Measurements from ENCODE around the gene MBD3L2. TPM values are rescaled to one million over a fixed set of nuclear protein-coding genes. Genes with fewer than 3 reads are reported as not detected.
A peak's percentile ranks its signal among the peaks of the same experiment; 100 is the strongest.
"Not testable (repeated sequence)": the region's sequence is repeated elsewhere in the genome, so short reads cannot be mapped to it uniquely, and the experiment has no call there.

Gene MBD3L2
- not detected for polyA plus RNA-seq (ENCODE audit: insufficient read length in 12 of 12)
- long read RNA-seq, donor 1, result 0 reads
- long read RNA-seq, donor 2, result 0 reads
- long read RNA-seq, donor 3, result 0 reads
- long read RNA-seq, donor 4, result 0 reads
- long read RNA-seq, donor 5, result 0 reads
- long read RNA-seq, donor 6, result 0 reads
- long read RNA-seq, donor 7, result 0 reads
- long read RNA-seq, donor 8, result 0 reads
- long read RNA-seq, donor 9, result 0 reads
- long read RNA-seq, donor 10, result 0 reads
- long read RNA-seq, donor 11, result 0 reads

DNA sequence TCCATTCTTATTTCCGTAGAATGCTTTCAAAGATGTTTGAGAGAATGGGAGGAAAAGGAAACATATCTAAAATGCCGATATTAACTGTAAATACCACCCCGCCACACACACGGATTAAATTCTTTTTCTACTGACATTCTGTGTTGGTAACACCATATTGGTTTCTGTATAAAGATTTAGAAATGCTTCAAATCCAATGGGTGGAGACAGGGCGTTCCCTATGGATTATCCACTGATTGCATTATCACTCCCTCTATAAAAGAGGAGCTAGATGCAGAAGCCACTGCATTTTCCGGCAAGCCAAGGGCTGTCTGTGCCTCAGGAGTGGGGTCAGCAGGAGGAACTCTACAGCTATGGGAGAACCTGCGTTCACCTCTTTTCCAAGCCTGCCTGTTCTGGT lies at the start of gene MBD3L2:
MBD3L2 (plus strand) TSS at position 301 of the 400 bp plus-strand sequence; CDS start at position 354, 53 bp downstream.
- DNase-seq, result not testable (repeated sequence)

DNA sequence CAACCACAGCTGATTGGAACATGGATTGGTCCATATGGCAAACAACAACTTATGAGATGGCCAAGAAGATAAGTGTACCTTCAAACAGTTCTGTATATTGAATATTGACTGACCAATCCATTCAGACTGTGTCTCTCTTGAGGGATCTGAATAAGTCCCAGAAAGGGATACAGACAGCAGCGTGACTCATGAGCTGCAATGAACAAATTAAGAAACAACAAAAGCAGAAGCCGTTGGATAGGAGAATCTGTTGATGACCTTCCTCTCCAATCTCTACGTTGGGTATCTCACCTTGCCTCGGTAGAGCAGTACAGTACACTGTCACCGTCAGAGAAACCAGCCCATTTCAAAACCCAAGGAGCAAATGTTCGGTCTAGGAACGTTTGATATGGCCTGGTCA lies 49.2 kb upstream of the MBD3L2 start:
- DNase-seq, result no peak

DNA sequence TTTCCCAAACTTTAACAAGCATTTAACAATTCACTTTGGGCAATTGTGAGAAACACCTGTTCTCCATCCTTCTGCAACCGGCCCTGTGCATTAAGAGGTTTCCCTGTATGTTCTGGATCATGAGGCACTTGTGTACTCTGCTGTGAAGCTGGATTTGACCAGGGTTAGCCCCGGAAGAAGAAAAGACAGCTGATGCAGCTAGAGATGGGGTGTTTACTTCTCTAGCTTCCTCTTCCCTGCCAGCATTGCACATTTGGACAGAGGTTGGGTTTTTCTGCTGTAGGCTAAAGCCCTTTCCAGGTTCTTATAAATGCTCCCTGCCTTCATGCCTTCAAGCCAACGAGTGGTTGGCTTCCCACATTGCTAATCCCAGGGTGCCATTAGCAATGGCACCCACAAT lies 48.8 kb upstream of the MBD3L2 start:
- DNase-seq, result no peak

DNA sequence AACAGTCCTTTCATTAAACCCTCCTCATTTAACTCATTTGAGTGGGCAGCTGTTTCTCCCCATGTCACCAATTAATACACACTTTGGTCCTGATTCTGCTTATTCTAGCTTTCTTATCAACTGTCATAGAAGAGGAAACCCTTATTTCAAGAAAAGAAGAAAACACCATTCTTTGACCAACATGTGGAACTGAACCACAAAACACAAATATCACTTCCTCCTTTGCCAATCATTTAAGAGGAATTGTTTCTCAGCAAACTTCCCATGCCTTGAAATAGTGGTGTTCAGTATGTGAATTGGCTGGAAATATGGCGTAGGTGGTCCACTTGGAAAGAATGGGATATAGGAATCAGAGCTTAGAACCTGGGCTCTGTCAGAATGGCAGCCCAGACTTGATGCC lies 48.3 kb upstream of the MBD3L2 start:
- DNase-seq, result no peak

DNA sequence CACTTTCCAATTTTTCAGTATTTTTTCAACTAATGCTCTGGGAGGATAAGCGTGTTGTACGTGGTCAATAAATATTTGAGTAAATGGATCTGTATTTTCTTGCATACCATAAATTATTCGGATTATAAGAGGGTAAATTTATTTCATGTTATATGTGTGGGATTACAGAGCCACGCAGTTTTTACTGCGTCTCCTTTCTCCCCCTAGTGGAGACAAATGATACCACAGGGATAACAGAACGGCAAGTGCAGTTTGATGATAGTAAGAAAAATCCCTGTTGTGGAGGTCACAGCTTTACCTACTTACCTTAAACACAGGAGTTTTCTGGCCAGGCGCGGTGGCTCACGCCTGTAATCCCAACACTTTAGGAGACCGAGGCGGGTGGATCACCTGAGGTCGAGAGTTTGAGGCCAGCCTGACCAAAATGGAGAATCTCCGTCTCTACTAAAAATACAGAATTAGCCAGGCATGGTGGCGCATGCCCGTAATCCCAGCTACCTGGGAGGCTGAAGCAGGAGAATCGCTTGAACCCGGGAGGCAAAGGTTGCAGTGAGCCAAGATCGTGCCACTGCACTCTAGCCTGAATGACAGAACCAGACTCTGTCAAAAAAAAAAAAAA lies 44.7 kb upstream of the MBD3L2 start:
- peak; percentile 34 for DNase-seq

DNA sequence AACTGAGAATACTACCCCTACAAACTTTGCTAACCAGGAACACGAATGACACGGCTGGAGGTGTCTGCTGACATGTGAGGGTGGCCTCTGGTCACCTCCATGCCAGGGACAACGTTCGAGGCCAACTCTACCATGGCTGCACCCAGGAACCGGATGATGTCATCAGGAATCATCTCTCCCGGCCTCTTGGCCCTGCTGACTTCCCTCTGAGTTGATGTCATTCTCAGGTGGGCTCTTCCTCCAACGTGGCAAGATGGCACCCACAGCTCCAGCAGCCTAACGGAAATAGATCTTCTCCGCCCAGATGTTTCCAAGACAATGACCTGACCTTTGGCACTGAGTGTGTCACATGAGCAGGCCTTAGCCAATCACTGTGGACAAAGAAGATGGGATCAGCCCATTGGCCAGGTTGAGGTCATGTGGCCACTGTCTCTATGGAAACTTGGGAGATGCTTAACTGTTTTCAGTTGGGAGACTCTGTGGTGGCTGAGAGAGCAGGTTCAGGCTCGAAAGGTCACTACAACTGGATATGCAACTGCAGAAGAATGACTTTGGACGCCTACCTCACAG lies 42.9 kb upstream of the MBD3L2 start:
- DNase-seq, result no peak

DNA sequence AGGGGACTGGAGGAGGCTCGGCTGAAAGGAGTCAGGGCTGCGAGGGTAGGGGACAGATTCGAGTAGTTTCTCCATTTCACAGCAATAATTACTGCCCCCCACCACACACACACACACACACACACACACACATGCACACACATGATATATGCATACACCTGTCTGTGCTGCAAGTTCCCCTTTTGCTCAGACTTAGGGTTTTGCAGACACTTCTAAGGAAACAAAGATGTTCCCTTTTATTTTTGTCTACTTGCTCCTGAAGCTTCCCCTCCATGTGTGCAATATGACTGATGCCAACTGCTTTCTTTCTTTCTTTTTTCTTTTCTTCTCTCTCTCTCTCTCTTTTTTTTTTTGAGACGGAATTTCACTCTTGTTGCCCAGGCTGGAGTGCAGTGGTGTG lies 41.3 kb upstream of the MBD3L2 start:
- no peak for DNase-seq

DNA sequence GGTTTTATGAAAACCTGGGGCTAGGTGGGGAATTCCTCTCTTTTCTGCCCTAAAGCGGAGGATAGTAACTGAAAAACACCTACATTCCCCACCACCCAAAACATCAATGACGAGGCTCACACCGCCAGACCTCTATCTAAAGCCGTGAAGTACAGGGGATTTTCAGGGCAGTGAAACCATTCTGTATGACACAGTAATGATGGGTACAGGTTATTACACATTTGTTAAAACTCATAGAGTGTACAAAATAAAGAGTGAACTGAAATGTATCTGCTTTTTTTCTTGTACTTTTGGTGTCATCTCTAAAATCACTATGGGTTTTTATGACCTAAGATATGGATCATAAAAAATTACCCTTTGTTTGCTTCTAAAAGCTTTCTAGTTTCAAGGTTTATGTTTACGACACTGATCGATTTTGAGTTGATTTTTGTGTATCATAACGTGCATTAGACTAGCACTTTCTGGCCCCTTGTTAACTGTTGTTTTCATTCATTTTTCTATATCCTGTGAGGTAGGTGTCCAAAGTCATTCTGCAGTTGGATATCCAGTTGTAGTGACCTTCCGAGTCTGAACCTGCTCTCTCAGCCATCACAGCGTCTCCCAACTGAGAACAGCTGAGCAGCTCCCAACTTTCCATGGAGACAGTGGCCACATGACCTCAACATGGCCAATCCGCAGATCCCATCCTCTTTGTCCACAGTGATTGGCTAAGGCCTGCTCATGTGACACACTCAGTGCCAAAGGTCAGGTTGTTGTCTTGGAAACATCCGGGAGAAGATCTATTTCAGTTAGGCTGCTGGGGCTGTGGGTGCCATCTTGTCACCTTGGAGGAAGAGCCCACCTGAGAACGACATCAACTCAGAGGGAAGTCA lies 38.2 kb upstream of the MBD3L2 start:
- DNase-seq, result no peak

DNA sequence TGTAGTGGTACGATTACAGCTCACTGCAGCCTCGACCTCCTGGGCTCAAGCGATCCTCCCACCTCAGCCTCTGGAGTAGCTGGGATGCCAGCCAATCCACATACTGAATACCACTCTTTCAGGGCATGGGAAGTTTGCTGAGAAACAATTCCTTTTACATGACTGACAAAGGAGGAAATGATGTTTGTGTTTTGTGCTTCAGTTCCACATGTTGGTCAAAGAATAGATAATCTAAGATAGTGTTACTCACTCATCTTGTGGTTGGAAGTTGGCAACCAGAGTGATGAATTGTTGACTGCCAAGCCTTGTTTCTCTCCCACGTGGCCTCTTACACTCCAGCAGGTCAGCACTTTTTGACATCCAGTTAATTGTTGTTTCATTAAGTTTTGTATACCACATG lies 35.4 kb upstream of the MBD3L2 start:
- DNase-seq, result no peak

DNA sequence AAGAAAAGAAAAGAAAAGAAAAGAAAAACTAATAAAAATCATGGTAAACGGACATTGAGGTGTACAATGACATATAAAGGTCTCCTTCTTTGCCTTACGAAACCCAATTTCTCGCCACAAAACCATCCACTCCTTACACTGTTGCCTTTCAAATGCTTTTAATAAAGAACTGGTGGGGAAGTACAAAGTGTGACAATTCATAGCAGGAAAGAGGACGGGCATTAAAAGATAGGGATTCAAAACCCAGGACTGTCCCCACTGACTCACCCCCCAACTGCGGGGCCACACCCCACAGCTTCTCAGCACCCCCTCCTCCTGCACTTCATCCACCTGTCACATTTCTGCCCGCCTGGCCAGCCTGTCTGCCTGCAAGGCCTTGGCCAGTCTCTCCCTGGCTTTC lies 30.3 kb upstream of the MBD3L2 start:
- DNase-seq, result no peak

DNA sequence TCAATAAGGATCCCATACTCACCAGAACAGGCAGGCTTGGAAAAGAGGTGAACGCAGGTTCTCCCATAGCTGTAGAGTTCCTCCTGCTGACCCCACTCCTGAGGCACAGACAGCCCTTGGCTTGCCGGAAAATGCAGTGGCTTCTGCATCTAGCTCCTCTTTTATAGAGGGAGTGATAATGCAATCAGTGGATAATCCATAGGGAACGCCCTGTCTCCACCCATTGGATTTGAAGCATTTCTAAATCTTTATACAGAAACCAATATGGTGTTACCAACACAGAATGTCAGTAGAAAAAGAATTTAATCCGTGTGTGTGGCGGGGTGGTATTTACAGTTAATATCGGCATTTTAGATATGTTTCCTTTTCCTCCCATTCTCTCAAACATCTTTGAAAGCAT lies 27.8 kb upstream of the MBD3L2 start, which contains the start of gene MBD3L2B:
MBD3L2B (minus strand) TSS at position 101 of the 400 bp plus-strand sequence; CDS start at position 67, 34 bp downstream.
- DNase-seq, result not testable (repeated sequence)

DNA sequence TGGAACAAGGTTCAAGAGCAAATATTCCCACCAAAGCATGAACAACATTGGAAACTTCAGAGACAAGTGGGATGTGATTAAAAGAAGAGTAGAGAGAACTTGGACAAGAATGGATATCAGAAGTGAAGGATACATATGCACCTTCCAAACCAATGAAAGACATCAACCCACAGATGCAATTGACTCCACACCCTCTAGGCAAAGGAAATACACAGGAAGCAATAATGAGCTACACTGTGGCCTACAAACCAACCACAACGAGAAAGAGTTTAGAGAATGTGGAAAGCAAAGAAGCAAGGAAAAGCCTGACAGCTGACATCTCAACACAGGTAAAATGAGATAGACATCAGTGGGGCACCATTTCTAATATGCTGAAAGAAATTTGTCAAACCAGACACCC lies 20.3 kb upstream of the MBD3L2 start:
- DNase-seq, result not testable (repeated sequence)

DNA sequence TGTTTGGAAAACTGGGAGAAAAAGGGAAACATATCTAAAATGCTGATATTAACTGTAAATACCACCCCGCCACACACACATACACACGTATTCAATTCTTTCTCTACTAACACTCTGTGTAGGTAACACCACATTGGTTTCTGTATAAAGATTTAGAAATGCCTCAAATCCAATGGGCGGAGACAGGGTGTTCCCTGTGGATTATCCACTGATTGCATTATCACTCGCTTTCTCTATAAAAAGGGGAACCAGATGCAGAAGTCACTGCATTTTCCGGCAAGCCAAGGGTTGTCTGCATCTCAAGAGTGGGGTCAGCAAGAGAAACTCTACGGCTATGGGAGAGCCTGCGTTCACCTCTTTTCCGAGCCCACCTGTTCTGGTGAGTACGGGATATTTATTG lies 18.8 kb upstream of the MBD3L2 start, which contains the start of gene MBD3L5:
MBD3L5 (plus strand) TSS at position 301 of the 400 bp plus-strand sequence; CDS start at position 335, 34 bp downstream.
- DNase-seq, result not testable (repeated sequence)

DNA sequence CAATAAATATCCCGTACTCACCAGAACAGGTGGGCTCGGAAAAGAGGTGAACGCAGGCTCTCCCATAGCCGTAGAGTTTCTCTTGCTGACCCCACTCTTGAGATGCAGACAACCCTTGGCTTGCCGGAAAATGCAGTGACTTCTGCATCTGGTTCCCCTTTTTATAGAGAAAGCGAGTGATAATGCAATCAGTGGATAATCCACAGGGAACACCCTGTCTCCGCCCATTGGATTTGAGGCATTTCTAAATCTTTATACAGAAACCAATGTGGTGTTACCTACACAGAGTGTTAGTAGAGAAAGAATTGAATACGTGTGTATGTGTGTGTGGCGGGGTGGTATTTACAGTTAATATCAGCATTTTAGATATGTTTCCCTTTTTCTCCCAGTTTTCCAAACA lies 9.0 kb upstream of the MBD3L2 start, which contains the start of gene MBD3L4:
MBD3L4 (minus strand) TSS at position 101 of the 400 bp plus-strand sequence; CDS start at position 66, 35 bp downstream.
- DNase-seq, result not testable (repeated sequence)

DNA sequence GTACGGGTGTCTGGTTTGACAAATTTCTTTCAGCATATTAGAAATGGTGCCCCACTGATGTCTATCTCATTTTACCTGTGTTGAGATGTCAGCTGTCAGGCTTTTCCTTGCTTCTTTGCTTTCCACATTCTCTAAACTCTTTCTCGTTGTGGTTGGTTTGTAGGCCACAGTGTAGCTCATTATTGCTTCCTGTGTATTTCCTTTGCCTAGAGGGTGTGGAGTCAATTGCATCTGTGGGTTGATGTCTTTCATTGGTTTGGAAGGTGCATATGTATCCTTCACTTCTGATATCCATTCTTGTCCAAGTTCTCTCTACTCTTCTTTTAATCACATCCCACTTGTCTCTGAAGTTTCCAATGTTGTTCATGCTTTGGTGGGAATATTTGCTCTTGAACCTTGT lies 7.6 kb upstream of the MBD3L2 start:
- DNase-seq, result not testable (repeated sequence)

DNA sequence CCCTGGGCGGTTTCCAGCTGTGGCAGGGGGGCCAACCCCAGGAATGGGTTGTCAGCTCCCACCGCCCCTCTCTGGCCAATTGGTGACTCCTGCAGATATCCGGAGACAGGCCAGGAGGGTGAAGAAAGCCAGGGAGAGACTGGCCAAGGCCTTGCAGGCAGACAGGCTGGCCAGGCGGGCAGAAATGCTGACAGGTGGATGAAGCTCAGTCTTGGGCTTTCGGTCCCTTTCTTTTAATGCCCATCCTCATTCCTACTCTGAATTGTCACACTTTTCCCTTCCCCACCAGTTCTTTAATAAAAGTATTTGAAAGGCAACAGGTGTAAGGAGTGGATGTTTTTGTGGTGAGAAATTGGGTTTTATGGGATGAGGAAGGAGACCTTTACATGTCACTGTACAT lies 2.3 kb downstream of the MBD3L2 start:
- not testable (repeated sequence) for DNase-seq

DNA sequence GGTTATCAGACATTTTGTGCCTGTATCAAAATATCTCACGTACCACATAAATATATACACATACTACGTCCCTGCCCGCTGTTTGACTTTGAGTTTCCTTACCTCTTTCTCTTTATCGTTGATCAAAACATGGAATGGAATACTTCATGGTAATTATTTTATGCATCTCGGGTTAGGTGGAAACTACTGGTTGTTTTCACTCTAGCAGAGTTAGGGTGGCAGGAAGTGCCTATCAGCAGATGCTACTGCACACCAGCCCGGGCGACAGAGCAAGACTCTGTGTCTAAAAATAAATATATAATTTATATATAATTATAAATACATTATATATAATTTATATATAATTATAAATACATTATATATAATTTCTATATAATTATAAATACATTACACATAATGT lies 3.8 kb downstream of the MBD3L2 start:
- not testable (repeated sequence) for DNase-seq

DNA sequence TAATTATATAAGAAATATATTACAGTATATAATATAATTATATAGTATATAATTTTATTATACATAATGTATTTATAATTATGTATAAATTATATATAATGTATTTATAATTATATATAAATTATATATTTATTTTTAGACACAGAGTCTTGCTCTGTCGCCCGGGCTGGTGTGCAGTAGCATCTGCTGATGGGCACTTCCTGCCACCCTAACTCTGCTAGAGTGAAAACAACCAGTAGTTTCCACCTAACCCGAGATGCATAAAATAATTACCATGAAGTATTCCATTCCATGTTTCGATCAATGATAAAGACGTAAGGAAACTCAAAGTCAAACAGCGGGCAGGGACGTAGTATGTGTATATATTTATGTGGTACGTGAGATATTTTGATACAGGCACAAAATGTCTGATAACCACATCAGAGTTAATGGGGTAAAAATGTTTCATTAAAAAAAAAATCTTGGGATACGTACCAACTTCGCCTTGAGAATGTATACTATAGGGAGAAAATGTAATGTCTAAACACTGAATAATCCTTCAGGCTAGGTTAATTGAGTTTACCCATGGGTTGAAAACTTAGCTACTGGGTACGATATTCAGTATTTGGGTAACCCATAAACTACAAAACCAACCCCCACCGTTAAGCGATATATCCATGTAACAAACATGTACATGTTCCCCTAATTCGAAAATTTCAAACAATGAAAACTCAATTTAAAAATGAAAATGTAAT lies 5.7 kb downstream of the MBD3L2 start:
- DNase-seq, result not testable (repeated sequence)

DNA sequence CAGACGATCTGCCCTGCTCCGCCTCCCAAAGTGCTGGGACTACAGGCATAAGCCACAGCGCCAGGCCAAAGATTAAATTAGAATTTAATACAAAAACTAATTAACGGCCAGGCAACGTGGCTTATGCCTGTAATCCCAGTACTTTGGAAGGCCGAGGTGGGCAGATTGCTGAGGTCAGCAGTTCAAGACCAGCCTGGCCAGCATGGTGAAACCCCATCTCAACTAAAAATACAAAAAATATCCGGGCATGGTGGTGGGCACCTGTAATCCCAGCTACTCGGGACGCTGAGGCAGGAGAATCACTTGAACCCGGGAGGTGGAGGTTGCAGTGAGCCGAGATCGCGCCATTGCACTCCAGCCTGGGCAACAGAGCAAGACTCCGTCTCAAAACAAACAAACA lies 6.6 kb downstream of the MBD3L2 start:
- DNase-seq, result not testable (repeated sequence)

DNA sequence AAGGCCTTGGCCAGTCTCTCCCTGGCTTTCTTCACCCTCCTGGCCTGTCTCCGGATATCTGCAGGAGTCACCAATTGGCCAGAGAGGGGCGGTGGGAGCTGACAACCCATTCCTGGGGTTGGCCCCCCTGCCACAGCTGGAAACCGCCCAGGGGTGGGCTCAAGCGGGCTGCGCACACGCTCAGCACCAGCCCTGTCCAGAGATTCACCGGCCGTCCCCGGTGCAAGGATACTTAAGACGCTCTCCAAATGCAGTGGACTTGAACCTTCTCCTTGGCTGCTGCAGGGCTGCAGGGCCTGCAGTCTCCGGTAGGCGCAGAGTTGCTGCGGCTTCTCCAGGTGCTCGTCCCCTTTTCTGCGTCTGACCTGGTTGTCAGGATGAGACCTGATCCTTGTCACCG lies 7.2 kb downstream of the MBD3L2 start:
- DNase-seq, result not testable (repeated sequence)

DNA sequence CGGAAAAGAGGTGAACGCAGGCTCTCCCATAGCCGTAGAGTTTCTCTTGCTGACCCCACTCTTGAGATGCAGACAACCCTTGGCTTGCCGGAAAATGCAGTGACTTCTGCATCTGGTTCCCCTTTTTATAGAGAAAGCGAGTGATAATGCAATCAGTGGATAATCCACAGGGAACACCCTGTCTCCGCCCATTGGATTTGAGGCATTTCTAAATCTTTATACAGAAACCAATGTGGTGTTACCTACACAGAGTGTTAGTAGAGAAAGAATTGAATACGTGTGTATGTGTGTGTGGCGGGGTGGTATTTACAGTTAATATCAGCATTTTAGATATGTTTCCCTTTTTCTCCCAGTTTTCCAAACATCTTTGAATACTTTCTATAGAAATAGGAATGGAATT lies 9.5 kb downstream of the MBD3L2 start, which contains the start of gene MBD3L3:
MBD3L3 (minus strand) TSS at position 101 of the 400 bp plus-strand sequence; CDS start at position 30, 71 bp downstream.
- not testable (repeated sequence) for DNase-seq
